NCI-H524 treated with DMSO at 0.1 percent for 48 hours (cell line): Measurements from ENCODE around the gene C1orf21.

ENCODE experiments used
- DNase-seq: peaks from one replicate; lab custom pipeline; 2025; lab: John Stamatoyannopoulos, UW

C1orf21 gene

GRCh38 chr1:184658055-184658454, 271.2 kb downstream of the C1orf21 start:
- DNase-seq = no peak

DNA sequence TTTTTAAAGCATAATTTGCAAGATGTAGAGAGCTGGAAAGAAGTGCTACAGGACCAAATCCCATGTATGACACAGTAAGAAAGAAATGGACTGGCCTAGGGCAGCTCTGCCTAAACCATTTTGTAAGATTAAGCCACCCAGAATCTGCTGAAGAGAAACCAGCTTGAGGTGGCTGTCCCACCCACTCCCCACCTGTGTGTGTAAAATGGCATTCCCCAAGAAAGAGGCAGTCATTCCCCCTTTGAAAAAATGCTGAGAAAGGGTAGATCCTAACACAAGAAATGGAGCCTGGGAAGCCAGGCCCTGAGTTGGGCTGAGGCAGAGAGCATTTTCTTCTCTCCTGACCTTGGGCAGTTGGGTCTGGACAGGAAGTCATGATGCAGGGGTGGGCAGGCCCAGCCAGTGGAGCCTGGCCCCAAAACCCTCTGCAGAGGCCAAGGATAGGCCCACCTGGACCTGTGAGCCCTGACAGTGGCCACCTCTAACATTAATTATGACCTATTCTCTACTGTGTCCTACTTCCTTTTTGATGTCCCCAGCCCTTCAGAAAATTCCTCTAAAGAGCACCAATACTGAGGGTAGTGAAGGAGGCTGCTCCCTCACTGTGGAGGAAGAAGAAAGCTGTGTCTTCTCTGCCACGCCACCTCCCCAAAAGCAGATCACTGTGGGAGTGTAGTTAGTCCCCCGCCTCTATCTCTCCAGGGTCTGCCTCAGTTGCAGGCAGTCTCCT, 273.8 kb downstream of the C1orf21 start:
- no peak for DNase-seq

GRCh38 chr1:184661801-184662200, 275.0 kb downstream of the C1orf21 start:
- no peak for DNase-seq

- no peak for DNase-seq
These were observed 277.3 kb downstream of the C1orf21 start for GRCh38 chr1:184664042-184664660.

DNA sequence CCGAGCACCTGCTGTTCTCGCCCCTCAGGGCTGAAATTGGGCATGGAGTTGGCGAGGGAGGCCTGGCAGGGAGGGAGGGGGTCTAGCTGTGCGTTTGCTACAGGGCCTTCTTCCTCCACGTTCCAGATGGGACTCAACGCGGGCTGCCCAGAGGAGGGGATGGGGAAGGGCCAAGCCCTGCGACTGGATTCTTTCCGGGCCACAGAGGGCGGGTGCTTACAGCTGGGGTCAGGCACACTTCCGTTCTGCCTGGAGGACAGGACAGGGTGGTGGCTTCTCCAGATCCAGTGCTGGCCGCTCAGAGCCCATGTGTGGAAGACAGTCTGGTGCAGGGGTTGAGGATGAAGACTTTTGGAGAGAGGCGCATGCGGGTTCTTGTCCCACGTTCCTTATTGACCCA, 277.8 kb downstream of the C1orf21 start:
- DNase-seq = no peak

- no peak for DNase-seq
These were observed 278.5 kb downstream of the C1orf21 start for GRCh38 chr1:184665360-184665759.

DNA sequence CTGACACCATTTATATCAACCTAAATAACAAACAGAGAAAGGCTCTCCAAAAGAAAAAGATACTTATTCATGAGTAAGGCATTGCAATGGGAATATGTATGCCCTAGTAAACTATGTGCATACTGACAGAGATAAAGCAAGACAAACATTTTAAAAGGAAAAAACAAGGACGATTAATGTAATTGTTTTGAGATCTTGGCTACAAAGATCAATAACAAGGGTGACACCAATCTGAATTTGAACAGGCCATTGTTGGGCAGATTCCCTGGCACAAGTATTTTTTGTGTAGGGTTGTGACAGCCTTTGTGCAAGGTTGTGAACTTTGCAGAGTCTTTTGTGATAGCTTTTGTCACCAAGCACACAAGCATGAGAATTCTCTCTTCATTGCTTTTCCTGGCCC, 282.6 kb downstream of the C1orf21 start:
- no peak for DNase-seq

DNA sequence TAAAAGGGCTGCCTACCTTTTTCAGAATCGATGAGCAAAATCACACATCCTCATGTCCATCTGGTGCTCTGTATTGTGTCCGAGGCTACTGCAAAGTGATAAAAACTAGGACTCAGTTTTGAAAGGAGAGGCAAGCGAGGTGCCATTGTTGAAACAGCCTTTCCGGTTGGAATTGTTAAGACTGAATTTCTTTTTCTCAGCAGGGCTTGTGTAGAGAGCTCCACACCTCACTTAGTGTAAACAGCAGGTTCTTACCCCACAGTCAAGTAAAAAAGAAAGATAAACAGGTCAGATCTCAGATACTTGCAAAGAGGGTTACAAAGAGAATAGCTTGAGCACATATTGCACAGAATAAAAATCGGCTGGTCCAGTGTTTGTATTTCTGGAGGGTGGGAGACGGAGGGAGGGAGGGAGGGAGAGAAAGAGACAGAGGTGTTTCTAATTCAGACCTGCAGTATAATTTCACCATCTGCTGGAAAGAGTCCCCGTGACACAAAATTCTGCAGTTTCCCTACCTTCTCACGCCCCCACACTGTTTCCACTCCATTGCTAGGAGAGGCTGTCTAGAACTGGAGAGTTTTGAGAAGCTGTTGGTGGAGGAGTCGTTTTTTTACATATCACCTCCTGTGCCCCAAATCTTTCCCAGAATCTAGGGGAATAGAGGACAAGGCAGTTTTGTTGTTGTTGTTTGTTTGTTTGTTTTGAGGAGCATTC, 285.3 kb downstream of the C1orf21 start:
- DNase-seq = no peak

GRCh38 chr1:184673305-184673704, 286.5 kb downstream of the C1orf21 start:
- DNase-seq = no peak

GRCh38 chr1:184677344-184677743, 290.5 kb downstream of the C1orf21 start:
- no peak for DNase-seq
